ENCODE measurements around the gene CREB3. TPM values are rescaled to one million over a fixed set of nuclear protein-coding genes. Genes with fewer than 3 reads are reported as not detected.

CREB3 gene
- total and polyA plus RNA-seq, 2 of the 4 experiments (the other 2 are of a cell fraction), result 60.7 to 106 TPM

- H2BK120ac ChIP-seq (ENCODE audit: low read depth, low read length), result no peak overlapping the region
- no peaks in the 10 kb centered on the region for H3K36me3 ChIP-seq (ENCODE audit: control insufficient read depth, insufficient read depth, low read length)
- H3K9me1 ChIP-seq (ENCODE audit: insufficient read depth, low read length), result no peaks in the 10 kb centered on the region
- H3K9ac ChIP-seq (ENCODE audit: low read depth, low read length), result no peak overlapping the region
- H3K4me3 ChIP-seq (ENCODE audit: insufficient read depth, low read depth, low read length), result no peak overlapping the region
- TF ChIP-seq NFE2L2 (IDR thresholded peaks at IDR 0.05; ENCODE audit: low read depth, low read length), result no peak
- no peak for TF ChIP-seq MXI1 (IDR thresholded peaks at IDR 0.05; ENCODE audit: borderline replicate concordance, low read depth, low read length)
- no peak for TF ChIP-seq MAFK (IDR thresholded peaks at IDR 0.05; ENCODE audit: low read depth, low read length)
- TF ChIP-seq ELK1 (IDR thresholded peaks at IDR 0.05; ENCODE audit: borderline replicate concordance, low read depth, low read length), result no peak
- no peak for TF ChIP-seq CHD1 (IDR thresholded peaks at IDR 0.05; ENCODE audit: low read depth, low read length)
- TF ChIP-seq RCOR1 (IDR thresholded peaks at IDR 0.05; ENCODE audit: insufficient replicate concordance, low read length), result no peak
- no peak for TF ChIP-seq FOS (IDR thresholded peaks at IDR 0.05; ENCODE audit: low read depth, low read length)
- TF ChIP-seq USF2 (IDR thresholded peaks at IDR 0.05; ENCODE audit: low read depth, low read length), result no peak
- intact Hi-C loops (cut with micrococcal nuclease), result no loop called here
- no CpG with 5 or more reads among the region's 1 CpG for WGBS, 2 experiments (ENCODE audit: extremely low coverage in 2 of 2, insufficient read length in 1 of 2)
- no peak overlapping the region for H4K91ac ChIP-seq (ENCODE audit: insufficient read depth, low read depth, low read length)
- H3K9me3 ChIP-seq (ENCODE audit: control insufficient read depth, insufficient read depth, low read length), result no peaks in the 10 kb centered on the region
- H3K27me3 ChIP-seq (ENCODE audit: control insufficient read depth, insufficient read depth, low read length), result peaks cover 26% of the 10 kb centered on the region
- dilution Hi-C loops (cut with HindIII; ENCODE audit: low sequenced_read_pairs, unreplicated experiment), result no loop called here
- ChIA-PET POLR2A (ENCODE audit: unreplicated experiment) (no interaction called here), CTCF (no interaction called here)
- no peak overlapping the region for H2BK5ac ChIP-seq (ENCODE audit: low read depth, low read length, poor library complexity, severe bottlenecking)
- no peak overlapping the region for H3K4ac ChIP-seq (ENCODE audit: low read depth, low read length)
- peaks cover 1% of the 10 kb centered on the region; the same call in 1 of the 2 replicates for H3K4me1 ChIP-seq (ENCODE audit: control insufficient read depth, insufficient read depth, low read length)
- H3K18ac ChIP-seq (ENCODE audit: low read depth, low read length), result no peak overlapping the region
- in situ Hi-C loops (cut with MboI; ENCODE audit: low sequenced_read_pairs), result no loop called here
- H3K4me2 ChIP-seq (ENCODE audit: low read depth, low read length), result no peak overlapping the region
- no TSS peak for BruUV-seq (replicated peaks)
- H4K5ac ChIP-seq (ENCODE audit: low read depth, low read length), result no peak overlapping the region
- no peak overlapping the region for H3K14ac ChIP-seq (replicated peaks; ENCODE audit: low read depth, low read length)
- no peaks in the 10 kb centered on the region for H3K79me1 ChIP-seq (ENCODE audit: low read depth in 1 of 2, low read length in 2 of 2)
- H2AK9ac ChIP-seq (replicated peaks; ENCODE audit: low read depth, low read length, poor library complexity), result no peak overlapping the region
- DNase-seq (no peak), ATAC-seq (ENCODE audit: low read depth) (no peak)
- H4K8ac ChIP-seq (ENCODE audit: low read depth in 2 of 2, low read length in 2 of 2), result no peak overlapping the region
- no peak overlapping the region for H2AFZ ChIP-seq (replicated peaks; ENCODE audit: low read length, poor library complexity)
- no peak overlapping the region for H2BK15ac ChIP-seq (ENCODE audit: low read depth, low read length)
- no peak overlapping the region for H3K27ac ChIP-seq (ENCODE audit: insufficient read depth, low read length)
- no peak overlapping the region for H3K23ac ChIP-seq (ENCODE audit: low read depth, low read length)
- H2AK5ac ChIP-seq (ENCODE audit: low read depth, low read length), result no peak overlapping the region
- no peak overlapping the region for H2BK20ac ChIP-seq (ENCODE audit: low read depth, low read length)
- no peaks in the 10 kb centered on the region for H4K20me1 ChIP-seq (ENCODE audit: insufficient read depth, low read length)
- H3K56ac ChIP-seq (ENCODE audit: extremely low read depth, insufficient read depth, low read length), result no peak overlapping the region
These were observed 37.3 kb downstream of the CREB3 start for GRCh38 chr9:35769763-35770162.

Measured in IMR-90 (cell line).